HG02981 (cell line): ENCODE results near the gene NF1.
"Not testable (repeated sequence)": the region's sequence is repeated elsewhere in the genome, so short reads cannot be mapped to it uniquely, and the experiment has no call there.

Source experiments
- ATAC-seq: cut with Tn5 transposase; IDR thresholded peaks from one replicate; pipeline ENCODE4 v1.9.1; 2021; ENCODE audit warnings: mild to moderate bottlenecking, moderate library complexity; ENCODE audit not compliant: unreplicated experiment

Gene NF1

GRCh38 chr17:31374503-31374902 lies 279.7 kb downstream of the NF1 start:
- ATAC-seq: no peak

GRCh38 chr17:31378638-31379037 lies 283.9 kb downstream of the NF1 start:
- no peak for ATAC-seq

GRCh38 chr17:31379597-31380205 lies 284.9 kb downstream of the NF1 start:
- no peak for ATAC-seq

GRCh38 chr17:31381165-31381668 lies 286.4 kb downstream of the NF1 start:
- no peak for ATAC-seq

GRCh38 chr17:31382668-31383275 lies 288.0 kb downstream of the NF1 start:
- ATAC-seq: not testable (repeated sequence)

- not testable (repeated sequence) for ATAC-seq
These were observed 288.7 kb downstream of the NF1 start for GRCh38 chr17:31383488-31383887.

- no peak for ATAC-seq
These were observed 290.9 kb downstream of the NF1 start for GRCh38 chr17:31385428-31386285.

- ATAC-seq: no peak
These were observed 291.8 kb downstream of the NF1 start for GRCh38 chr17:31386542-31387075.

GRCh38 chr17:31387438-31387837 lies 292.7 kb downstream of the NF1 start:
- ATAC-seq: no peak

GRCh38 chr17:31388351-31388750 lies 293.6 kb downstream of the NF1 start:
- no peak for ATAC-seq

- ATAC-seq: no peak
These were observed 294.2 kb downstream of the NF1 start for GRCh38 chr17:31388770-31389656.

GRCh38 chr17:31389657-31390381 lies 295.0 kb downstream of the NF1 start:
- no peak for ATAC-seq

- ATAC-seq: no peak
These were observed 295.6 kb downstream of the NF1 start for GRCh38 chr17:31390426-31390747.

- no peak for ATAC-seq
These were observed 296.1 kb downstream of the NF1 start for GRCh38 chr17:31390748-31391495.

- no peak for ATAC-seq
These were observed 296.7 kb downstream of the NF1 start, which contains the start of gene RAB11FIP4 for GRCh38 chr17:31391496-31391949. Gene RAB11FIP4 (plus strand): TSS chr17:31391675. CDS start chr17:31391853, 178 bp downstream.

GRCh38 chr17:31392002-31392855 lies 297.5 kb downstream of the NF1 start:
- ATAC-seq: no peak

GRCh38 chr17:31392856-31393748 lies 298.3 kb downstream of the NF1 start:
- no peak for ATAC-seq
